Raji (cell line): ENCODE results near the gene CHST6.

ENCODE experiments used
- POLR2A ChIP-seq: IDR thresholded peaks from 2 replicates; pipeline ENCODE4 v1.6.1; 2011; ENCODE audit warnings: low read depth, low read length, control low read depth; ENCODE audit not compliant: insufficient read depth

CHST6 gene

DNA sequence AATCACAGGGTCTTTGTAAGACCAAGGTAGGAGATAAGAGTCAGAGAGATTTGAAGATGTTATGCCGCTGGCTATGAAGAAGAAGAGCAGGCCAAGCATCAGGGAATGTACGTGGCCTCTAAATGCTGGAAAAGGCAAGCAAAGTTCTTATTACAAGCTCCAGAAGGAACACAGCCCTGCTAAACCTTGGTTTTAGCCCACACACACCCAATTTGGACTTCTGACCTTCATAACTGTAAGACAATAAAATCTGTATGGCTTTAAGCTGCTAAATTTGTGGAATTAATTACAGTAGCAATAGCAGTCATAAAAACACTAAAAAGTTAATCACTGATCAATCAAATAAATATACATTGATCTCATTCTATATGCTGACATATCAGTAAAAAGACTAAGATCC, 36.8 kb downstream of the CHST6 start:
- TF ChIP-seq POLR2A = no peak

DNA sequence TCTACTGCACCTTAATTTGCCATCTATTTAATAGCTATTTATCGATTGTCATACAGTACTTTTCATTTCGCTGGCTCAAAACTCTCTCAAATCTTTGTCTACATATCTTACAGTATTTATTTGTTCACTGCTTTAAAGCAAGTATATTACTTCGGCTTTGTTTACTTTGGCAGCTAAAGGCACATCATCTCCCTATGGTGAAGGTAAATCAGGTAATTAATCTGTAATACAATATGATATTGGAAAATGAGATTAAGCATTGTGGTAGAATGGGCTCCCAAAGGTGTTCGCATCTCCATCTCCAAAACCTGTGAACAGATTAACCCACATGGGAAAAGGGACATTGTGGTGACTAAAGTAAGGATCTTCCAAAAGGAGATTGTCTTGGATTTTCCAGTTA, 37.2 kb downstream of the CHST6 start:
- TF ChIP-seq POLR2A = no peak

DNA sequence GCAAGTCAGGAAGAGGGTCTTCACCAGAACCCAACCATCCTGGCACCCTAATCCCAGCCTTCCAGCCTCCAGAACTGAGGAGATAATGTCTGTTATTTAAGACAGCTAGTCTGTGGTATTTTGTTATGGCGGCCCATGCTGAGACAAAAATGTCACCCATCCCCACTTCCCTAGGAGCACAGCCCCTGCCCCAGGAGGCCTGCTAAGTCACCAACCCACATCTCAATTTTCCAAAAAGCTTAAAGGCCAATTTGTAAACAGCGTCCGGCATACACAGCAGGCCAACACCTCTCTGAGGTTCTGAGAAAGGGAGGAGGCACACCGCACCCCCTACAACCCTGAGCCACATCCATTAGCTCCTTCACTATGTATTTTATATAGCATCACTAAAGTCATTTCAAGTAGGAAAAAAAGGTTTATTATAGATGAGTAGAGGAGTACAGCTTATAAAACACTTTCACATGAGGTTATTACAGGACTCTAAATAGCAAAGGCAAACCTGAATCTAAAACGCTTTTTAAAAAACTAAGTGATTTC, 37.7 kb downstream of the CHST6 start:
- TF ChIP-seq POLR2A = no peak

DNA sequence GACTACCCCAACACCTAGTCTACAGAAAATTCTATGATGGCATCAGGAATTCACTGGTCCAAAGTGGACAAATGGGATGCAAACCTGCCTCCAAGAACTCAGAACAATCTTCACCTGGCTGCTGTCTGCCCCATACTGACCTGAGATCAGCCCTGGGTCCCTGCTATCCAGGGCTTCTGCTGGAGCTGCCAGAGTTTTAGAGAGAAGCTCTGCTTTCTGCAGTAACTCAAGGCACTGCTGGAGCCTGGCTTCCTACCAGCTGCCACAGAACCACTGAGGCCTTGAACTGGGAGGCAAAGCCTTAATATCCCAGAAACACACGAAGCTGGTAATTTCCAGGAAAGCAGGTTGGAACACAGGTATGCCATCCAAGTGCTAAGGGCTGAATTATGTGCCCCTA, 38.3 kb downstream of the CHST6 start:
- no peak for TF ChIP-seq POLR2A

DNA sequence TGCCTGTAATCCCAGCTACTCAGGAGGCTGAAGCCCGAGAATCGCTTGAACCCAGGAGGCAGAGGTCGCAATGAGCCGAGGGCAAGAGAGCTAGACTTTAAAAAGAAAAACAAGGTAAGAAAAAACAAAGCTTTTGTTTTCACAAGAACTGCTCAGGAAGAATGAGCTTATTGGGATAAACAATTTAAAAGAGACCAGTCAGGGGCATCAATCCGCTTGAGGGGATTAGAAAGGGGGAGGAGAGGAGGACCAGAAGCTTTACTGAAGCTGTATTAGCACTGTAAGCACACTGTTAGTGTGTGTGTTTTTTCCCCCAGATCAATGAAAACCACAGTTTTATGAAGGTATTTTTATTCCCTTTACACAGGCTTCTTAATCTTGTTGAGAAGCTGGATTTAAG, 39.6 kb downstream of the CHST6 start:
- TF ChIP-seq POLR2A = no peak

DNA sequence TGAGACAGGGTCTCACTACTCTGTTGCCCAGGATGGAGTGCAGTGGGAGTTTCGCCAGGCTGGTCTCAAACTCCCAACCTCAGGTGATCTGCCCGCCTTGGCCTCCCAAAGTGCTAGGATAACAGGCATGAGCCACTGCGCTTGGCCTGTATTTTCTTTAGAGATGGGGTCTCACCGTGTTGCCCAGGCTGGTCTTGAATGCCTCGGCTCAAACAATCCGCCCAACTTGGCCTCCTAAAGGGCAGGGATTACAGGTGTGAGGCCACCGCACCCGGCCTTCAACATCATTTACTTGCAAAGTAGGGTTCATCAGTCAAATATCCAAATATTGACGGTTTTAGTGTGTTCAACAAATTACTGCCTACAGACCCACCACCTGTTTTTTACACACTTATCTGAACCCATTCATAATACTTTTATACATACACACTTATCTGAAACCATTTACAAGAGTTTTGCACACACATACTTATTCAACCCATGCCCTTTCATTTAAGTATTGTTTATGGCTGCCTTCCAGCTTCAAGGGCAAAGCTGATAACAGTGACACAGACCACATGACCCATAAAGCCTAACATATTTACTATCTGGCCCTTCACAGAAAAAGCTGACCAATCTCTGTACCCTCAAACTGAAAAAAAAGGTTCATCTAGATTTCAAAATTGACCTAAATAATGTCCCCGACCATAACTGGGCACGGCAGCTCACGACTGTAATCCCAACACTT, 42.6 kb downstream of the CHST6 start:
- no peak for TF ChIP-seq POLR2A

DNA sequence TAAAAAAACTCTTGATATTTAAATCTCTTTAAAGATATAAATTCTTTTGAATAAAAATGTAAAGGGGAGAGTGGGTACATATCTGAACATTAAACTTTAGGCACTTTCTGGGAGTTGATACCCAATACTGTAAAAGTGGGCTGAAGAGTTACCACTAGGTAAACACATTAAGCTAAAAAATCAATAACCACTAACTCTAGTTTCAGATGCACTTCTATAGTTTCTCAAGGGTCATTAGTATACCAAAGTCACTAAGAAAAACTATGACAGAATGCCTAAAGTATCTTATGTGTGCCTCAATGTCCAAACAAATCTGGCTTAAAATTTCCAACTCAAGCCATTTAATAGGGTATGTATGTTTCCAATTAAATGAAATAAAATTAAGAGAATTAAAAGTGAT, 48.8 kb downstream of the CHST6 start:
- no peak for TF ChIP-seq POLR2A

DNA sequence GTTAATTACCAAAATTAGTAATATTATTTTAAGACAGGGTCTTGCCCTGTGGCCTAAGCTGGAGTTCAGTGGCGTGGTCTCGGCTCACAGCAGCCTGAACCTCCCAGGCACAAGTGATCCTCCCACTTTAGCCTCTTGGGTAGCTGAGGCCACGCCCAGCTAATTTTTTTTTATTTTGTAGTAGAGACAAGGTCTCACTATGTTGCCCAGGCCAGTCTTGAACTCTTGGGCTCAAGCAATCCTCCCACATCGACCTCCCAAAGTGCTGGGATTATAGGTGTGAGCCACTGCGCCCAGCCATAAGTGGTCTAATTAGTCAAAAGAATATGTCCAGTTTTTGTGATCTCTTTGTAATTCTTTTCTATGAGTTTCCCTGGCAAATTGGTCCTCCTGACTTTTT, 49.9 kb downstream of the CHST6 start:
- TF ChIP-seq POLR2A = no peak

DNA sequence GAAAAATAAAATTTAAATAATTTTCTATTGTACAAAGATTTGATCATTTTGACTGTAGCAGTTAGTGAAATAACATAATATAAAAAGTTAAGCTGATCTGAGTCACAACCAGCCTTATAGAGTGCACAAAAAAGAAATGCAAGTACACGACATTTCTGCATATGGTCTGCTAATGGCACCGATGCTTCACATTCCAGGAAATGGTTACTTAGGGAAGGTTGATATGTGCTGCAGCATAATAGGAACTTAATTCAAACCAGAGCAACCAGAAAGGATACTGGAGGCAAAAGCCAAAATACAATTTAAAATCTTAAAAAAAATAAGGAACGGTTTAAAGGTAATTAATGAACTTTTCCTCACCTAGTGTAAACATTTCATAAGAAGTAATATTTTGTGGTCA, 51.9 kb downstream of the CHST6 start:
- TF ChIP-seq POLR2A = no peak

DNA sequence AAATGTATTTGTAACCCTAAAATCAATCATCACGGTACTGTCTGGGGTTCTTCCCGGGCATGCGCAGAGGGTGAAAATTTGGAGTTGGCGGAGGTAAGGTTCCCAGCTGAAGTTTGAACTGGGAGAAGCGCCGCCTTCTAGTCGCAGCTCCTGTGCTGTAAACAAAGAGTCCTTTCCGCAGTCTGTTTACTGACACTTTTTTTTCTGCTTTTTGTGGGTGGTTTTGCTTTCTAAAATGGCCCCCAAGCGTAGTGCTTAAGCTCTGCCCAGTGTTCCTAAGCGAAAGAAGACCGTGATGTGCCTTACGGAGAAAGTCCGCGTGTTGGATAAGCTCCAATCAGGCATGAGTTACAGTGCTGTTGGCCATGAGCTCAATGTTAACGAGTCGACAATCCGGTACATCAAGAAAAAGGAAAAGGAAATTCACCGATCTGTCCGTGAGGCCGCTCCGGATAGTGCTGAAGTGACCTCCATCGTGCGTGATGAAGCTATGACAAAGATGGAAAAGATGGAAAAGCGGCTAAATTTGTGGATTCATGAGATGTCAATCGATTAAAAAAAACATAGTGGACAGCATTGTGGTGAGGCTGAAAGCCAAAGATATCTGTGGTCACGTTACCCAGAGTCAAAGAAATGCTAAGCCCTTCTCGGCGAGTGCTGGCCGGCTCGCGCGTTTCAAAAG, 61.4 kb downstream of the CHST6 start:
- TF ChIP-seq POLR2A = no peak

DNA sequence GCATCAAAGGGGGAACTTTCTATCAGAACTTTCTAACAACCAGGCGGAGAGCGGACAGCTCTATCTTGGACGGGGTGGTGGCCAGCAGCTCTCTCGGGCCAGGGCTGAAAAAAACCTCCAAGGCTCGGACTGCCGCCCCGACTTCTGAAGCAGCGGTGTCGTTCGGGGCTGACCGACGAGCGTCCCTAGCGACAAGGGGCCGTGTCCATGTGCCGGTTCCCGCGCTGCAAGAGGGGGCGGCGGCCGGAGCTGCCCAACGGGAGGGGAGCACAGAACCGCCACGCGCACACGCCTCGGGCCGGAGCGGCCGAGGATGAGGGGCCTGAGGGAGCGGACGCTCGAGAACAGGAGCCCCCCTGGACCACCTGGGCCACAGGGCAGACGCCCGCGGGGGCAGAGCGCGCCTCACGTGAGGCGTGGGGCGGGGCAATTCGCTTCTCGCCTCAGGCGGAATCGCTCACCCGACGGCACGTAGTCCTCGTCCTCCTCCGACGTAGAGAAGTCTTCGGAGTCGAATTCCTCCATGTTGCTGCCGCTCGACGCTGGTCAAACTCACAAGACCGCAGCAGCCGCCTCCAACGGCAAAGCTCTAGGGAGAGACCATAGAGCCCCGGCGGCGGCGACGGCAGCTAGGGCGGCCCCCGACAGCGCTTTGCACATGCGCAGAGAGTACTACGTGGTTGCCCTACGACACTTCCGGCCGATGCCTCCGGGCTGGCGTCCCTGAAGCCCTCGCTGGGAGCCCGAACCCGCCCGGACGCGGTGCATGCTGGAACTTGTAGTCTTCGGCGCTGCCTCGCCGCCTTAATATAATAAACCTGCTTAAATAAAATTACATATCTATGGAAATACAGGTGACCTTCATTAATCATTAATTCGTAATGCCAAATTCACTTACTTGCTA, 62.2 kb downstream of the CHST6 start, which contains the start of gene CFDP1:
TSS of gene CFDP1 (minus strand) at position 676 of the 904 bp plus-strand sequence. CDS start at position 525, 151 bp downstream.
- peak; percentile 85 for TF ChIP-seq POLR2A

DNA sequence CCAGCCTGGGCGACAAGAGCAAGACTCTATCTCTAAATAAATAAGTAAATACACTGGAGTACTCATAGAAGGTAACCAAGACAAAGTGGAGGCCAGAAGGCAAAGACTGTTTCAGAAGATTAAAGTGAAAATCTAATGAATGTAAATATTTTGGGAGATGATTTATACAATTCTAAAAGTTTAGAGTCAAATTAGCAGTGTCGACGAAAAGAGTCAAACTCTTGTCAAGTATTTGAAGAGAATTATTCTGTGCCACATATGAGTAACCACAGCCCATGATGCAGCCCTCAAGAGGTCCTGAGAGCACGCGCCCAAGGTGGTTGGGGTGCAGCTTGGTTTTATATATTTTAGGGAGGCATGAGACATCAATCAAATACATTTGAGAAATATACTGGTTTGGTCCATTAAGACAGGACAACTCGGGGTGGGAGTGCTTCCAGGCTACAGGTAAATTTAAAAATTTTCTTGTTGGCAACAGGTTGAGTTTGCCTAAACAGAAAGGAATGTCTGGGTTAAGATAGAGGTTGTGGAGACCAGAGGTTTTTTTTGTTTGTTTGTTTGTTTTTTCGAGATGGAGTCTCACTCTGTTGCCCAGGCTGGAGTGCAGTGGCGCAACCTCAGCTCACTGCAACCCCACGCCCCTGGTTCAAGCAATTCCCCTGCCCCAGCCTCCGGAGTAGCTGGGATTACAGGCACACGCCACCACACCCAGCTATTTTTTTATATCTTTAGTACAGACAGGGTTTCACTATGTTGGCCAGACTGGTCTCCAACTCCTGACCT, 65.4 kb downstream of the CHST6 start:
- no peak for TF ChIP-seq POLR2A

DNA sequence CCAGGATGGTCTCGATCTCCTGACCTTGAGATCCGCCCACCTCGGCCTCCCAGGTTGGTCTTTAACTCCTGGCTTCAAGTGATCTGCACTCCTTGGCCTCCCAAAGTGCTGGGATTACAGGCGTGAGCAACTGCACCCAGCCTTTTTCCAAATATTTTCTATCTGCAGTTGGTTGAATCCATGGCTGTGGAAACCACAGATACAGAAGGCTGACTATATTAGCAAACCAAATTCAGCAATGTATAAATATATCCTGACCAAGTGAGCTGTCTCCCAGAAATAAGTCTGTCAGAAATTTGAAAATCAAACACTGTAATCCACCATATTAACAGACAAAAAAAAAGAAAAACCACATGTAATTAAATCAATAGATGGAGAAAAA, 71.5 kb downstream of the CHST6 start:
- no peak for TF ChIP-seq POLR2A
